AG09319 (cell line): ENCODE results near the gene EIF4G1.

Experiments
- DNase-seq: peaks from one replicate; pipeline ENCODE4 v3.0.0-alpha.2; 2010; ENCODE audit warnings: low read depth; ENCODE audit errors: extremely low read depth
- TF ChIP-seq, protein P1 (sequence below): IDR thresholded peaks from 2 replicates; pipeline ENCODE4 v1.5.1; 2011; ENCODE audit warnings: low read depth, mild to moderate bottlenecking, inconsistent platforms, low read length, moderate library complexity

The EIF4G1 gene

DNA sequence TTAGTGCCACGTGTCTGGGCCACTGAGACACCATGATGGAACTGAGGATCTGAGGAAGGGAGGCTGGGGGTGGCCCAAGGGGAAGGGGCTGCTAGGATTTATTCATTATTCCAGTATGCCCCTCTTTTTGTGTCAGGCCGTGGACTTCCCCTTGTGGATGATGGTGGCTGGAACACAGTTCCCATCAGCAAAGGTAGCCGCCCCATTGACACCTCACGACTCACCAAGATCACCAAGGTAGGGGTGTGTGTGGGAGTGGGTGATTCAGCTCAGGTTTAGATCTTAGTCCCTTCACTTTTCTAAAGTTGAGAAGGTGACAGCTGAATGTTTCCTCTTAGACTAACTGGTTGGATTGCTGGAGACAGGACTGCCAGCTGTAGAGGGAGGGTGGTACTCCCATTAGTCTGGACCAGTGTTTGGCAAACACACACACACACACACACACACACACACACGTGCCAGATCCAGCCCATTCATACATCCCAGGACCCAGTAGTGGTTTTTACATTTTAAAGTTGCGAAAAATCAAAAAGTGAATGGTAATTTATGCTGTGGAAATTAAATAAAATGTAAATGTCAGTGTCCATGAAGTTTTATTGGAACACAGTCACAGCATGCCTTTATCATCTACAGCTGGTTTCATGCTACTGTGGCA is 11.4 kb downstream of the EIF4G1 start:
- TF ChIP-seq, protein P1, sequence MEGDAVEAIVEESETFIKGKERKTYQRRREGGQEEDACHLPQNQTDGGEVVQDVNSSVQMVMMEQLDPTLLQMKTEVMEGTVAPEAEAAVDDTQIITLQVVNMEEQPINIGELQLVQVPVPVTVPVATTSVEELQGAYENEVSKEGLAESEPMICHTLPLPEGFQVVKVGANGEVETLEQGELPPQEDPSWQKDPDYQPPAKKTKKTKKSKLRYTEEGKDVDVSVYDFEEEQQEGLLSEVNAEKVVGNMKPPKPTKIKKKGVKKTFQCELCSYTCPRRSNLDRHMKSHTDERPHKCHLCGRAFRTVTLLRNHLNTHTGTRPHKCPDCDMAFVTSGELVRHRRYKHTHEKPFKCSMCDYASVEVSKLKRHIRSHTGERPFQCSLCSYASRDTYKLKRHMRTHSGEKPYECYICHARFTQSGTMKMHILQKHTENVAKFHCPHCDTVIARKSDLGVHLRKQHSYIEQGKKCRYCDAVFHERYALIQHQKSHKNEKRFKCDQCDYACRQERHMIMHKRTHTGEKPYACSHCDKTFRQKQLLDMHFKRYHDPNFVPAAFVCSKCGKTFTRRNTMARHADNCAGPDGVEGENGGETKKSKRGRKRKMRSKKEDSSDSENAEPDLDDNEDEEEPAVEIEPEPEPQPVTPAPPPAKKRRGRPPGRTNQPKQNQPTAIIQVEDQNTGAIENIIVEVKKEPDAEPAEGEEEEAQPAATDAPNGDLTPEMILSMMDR: no peak
- no peak for DNase-seq

DNA sequence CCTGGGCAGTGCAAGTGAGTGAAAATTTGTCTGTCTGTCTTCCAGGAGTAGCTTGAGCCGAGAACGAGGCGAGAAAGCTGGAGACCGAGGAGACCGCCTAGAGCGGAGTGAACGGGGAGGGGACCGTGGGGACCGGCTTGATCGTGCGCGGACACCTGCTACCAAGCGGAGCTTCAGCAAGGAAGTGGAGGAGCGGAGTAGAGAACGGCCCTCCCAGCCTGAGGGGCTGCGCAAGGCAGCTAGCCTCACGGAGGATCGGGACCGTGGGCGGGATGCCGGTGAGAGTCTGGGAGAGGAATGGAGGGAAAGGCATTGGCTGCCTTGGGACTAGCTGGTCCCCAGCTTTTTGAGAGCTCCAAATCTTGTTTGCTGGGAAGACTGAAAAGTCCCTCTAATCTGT is 12.8 kb downstream of the EIF4G1 start:
- TF ChIP-seq, protein P1: no peak
- DNase-seq: no peak

DNA sequence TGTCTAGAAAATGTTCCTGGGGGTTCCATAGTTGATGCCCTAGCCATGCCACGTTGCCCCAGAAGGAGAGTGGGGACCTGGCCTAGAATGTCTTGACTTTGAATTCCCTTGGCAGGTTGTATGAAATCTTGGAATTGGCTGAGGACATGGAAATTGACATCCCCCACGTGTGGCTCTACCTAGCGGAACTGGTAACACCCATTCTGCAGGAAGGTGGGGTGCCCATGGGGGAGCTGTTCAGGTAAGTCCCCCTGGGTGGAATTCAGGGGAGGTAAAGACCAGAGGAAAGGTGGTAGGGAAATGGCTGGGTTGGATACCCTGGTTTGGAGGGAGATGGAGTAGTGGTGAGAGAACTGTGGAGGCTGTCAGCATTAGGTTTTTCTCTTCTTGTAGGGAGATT is 14.1 kb downstream of the EIF4G1 start:
- no peak for DNase-seq
- TF ChIP-seq, protein P1: no peak

DNA sequence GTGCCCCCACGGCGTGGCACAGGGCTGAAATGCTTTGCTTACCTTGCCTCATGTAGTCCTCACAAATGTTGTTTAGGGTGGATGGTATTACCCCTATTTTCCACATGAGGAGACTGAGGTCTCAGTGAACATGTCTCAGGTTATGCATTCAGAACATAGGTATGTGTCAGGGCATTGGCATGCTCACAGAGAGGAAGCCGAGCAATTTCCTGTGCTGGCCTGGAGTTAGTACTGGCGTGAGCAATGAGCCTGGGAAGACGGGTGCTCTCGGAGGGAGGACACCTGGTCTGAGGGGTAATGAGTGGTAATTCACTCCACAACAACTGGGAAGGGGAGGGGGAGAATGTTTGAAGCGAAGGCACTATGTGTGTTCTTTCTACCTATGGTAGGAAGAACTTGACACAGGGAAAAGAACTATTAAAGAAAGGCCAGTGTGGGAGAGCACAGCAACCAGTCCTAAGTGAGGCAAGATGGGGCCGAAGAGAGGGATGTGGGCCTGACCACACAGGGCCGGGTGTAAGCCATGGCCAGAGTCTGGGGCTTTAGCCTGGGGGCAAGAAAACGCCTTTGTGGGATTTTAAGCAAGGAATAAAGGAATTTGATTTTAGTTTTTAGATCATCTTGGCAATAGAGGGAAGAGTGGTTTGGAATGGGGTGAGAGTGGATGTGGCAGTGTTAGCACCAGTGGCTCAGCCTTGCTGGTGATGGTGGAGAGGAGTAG is 18.1 kb downstream of the EIF4G1 start:
- TF ChIP-seq, protein P1: no peak
- no peak for DNase-seq

DNA sequence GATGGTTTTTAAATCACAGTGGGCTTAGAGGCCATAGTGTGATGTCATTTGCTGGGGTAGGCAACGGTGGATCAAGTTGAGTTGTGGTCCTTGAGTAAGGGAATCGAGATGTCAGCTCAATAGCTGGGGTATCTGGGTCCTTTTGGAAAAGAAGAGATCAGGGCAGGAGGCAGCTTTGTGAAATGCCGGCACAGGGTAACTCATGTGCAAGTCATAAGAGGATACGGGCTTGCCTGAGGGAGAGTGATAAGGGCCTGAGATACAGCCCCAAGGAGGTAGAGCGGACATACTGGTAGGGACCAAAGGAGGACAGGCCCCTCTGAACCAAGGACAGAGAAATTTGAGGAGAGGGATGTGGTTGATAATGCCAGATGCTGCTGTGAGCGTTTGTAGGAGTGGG is 18.8 kb downstream of the EIF4G1 start:
- TF ChIP-seq, protein P1: no peak
- DNase-seq: no peak

DNA sequence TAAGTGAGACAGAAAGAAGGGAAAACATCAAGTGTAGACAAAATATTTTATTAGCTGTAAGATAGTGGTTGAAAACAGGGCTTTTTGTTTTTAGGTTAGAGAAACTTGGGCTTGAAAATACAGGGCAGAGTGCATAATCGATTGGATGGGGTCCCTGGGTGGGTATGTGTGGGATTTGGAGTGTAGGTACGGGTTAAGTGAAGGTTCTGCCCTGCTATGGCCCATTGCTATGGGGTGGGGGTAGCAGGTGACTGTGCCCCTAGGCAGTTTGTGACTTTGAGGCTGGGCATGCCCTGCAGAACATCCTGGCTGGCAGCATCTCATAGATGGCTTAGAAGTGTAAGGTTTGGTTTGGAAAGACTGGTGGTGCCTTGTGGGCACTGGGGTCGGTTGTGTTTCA is 19.3 kb downstream of the EIF4G1 start:
- no peak for DNase-seq
- TF ChIP-seq, protein P1: no peak

DNA sequence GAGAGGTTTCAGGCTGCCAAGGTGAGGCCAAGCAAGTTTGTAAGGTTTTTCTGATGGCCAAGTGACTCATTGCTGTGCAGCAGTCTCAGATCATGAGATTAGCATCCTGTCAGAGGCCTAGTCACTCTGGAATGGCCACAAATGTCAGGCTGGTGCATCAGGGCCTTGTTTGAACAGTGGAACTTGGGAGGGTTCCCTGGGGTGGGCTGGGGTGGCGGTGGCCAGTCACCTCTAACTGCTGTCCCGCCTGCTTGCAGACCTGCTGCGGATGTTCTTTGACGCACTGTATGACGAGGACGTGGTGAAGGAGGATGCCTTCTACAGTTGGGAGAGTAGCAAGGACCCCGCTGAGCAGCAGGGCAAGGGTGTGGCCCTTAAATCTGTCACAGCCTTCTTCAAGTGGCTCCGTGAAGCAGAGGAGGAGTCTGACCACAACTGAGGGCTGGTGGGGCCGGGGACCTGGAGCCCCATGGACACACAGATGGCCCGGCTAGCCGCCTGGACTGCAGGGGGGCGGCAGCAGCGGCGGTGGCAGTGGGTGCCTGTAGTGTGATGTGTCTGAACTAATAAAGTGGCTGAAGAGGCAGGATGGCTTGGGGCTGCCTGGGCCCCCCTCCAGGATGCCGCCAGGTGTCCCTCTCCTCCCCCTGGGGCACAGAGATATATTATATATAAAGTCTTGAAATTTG is 20.2 kb downstream of the EIF4G1 start:
- TF ChIP-seq, protein P1: no peak
- no peak for DNase-seq
